Panc1 (cell line): ENCODE results near the gene TMEM109. TPM values are rescaled to one million over a fixed set of nuclear protein-coding genes. Genes with fewer than 3 reads are reported as not detected.

Experiments used
- ATAC-seq: fragments of 200-7000 bp; cut with Tn5 transposase; 2 replicates; pipeline ENCODE4 v1.9.1; 2020; ENCODE audit warnings: mild to moderate bottlenecking, moderate library complexity
- BruUV-seq: library from RNA; stranded (reverse); fragments of 400-500 nt; replicated peaks from 2 replicates; lab custom pipeline; 2021; lab: Mats Ljungman, UMichigan
- CTCF ChIA-PET: fragments of 300-600 bp; sonication (Branson Sonifier 250); formaldehyde crosslinking; loops from one replicate; lab custom pipeline; 2022; ENCODE audit warnings: antibody characterized with exemption; lab: Charles Lee
- POLR2A ChIA-PET: fragments of 300-600 bp; sonication (Branson Sonifier 250); formaldehyde crosslinking; loops from one replicate; lab custom pipeline; 2022; ENCODE audit warnings: antibody characterized with exemption; lab: Charles Lee
- DNase-seq: peaks from one replicate; pipeline ENCODE4 v3.0.0-alpha.2; 2010; ENCODE audit warnings: low read depth, low spot score
- H3K27ac ChIP-seq: 2 replicates; pipeline ENCODE4 v1.5.1; 2011; ENCODE audit warnings: mild to moderate bottlenecking, low read length, inconsistent platforms
- H3K27me3 ChIP-seq: fragments of 200-500 bp; sonication (Bioruptor generic); 2 replicates; pipeline ENCODE4 v1.6.0; 2014; ENCODE audit warnings: low read length, inconsistent platforms; ENCODE audit not compliant: control insufficient read depth, insufficient read depth
- H3K36me3 ChIP-seq: fragments of 200-500 bp; sonication (Bioruptor generic); 2 replicates; pipeline ENCODE4 v1.5.1; 2014; ENCODE audit warnings: inconsistent platforms, mild to moderate bottlenecking, low read length, moderate library complexity; ENCODE audit not compliant: control insufficient read depth, insufficient read depth
- H3K4me1 ChIP-seq: 2 replicates; pipeline ENCODE4 v1.5.1; 2011; ENCODE audit warnings: inconsistent platforms, mild to moderate bottlenecking, low read length, moderate library complexity; ENCODE audit not compliant: control insufficient read depth, insufficient read depth
- H3K4me3 ChIP-seq, 2 experiments: 2 replicates each; pipeline ENCODE4 v1.5.1; 2011 to 2012; ENCODE audit warnings: low read depth in 2 of 2, low read length in 2 of 2, mild to moderate bottlenecking in 2 of 2, inconsistent platforms in 1 of 2, moderate library complexity in 1 of 2
- H3K9me3 ChIP-seq: fragments of 200-500 bp; sonication (Bioruptor generic); 2 replicates; pipeline ENCODE4 v1.5.1; 2014; ENCODE audit warnings: low read depth, mild to moderate bottlenecking, inconsistent platforms, low read length, moderate library complexity; ENCODE audit not compliant: control insufficient read depth, insufficient read depth
- CTCF ChIP-seq: fragments of 450-650 bp; IDR thresholded peaks from 2 replicates; pipeline ENCODE4 v1.5.1; 2017; ENCODE audit warnings: mild to moderate bottlenecking
- POLR2AphosphoS5 ChIP-seq: IDR thresholded peaks from 2 replicates; pipeline ENCODE4 v1.6.1; 2012; ENCODE audit warnings: mild to moderate bottlenecking, low read depth, low read length, moderate library complexity
- REST ChIP-seq, 2 experiments: IDR thresholded peaks; 2 replicates each; pipeline ENCODE4 v1.6.1; 2011 to 2012; ENCODE audit warnings: low read depth in 2 of 2, control low read depth in 1 of 2, low read length in 1 of 2, mild to moderate bottlenecking in 1 of 2, moderate library complexity in 1 of 2; ENCODE audit not compliant: insufficient read depth in 1 of 2
- SIN3A ChIP-seq: IDR thresholded peaks from 2 replicates; pipeline ENCODE4 v1.6.1; 2012; ENCODE audit warnings: low read depth, mild to moderate bottlenecking, low read length, moderate library complexity, borderline replicate concordance; ENCODE audit not compliant: insufficient read depth
- TCF7L2 ChIP-seq: IDR thresholded peaks from 2 replicates; pipeline ENCODE4 v1.6.1; 2011; ENCODE audit warnings: mild to moderate bottlenecking, low read depth, low read length, inconsistent platforms
- in situ Hi-C: cut with HindIII; loops from 2 replicates; pipeline ENCODE4 v1.10.0; 2016; ENCODE audit warnings: low sequenced_read_pairs, low pct_unique_long_range_greater_than_20kb
- intact Hi-C: fragments of 100-400 bp; cut with micrococcal nuclease; formaldehyde crosslinking; loops from one replicate; pipeline ENCODE4 v1.10.0; 2022; ENCODE audit not compliant: unreplicated experiment
- total RNA-seq: library from RNA; stranded (reverse); gene quantifications from one replicate; pipeline ENCODE4 v1.2.1, GENCODE V29; 2021; ENCODE audit not compliant: unreplicated experiment

Gene TMEM109
- total RNA-seq, 1 experiment from 2014 or later = 91.8 TPM

GRCh38 chr11:60928563-60929001 is 14.6 kb downstream of the TMEM109 start:
- in situ Hi-C loops = no loop called here
- POLR2A ChIA-PET = no interaction called here
- CTCF ChIA-PET = no interaction called here
- no peaks in the 10 kb centered on the region for H3K9me3 ChIP-seq
- no peak for ATAC-seq
- no peaks in the 10 kb centered on the region for H3K27me3 ChIP-seq
- no TSS peak for BruUV-seq
- H3K4me1 ChIP-seq = peaks cover 13% of the 10 kb centered on the region
- intact Hi-C loops = no loop called here
- H3K36me3 ChIP-seq = no peaks in the 10 kb centered on the region; the same call in 1 of the 2 replicates
- no peak overlapping the region for H3K4me3 ChIP-seq
- TF ChIP-seq SIN3A (no peak), TCF7L2 (no peak), REST (IDR thresholded peaks at IDR 0.05; ENCODE audit: insufficient read depth in 1 of 2, low read depth in 2 of 2, low read length in 1 of 2) (no peak), POLR2AphosphoS5 (no peak), CTCF (no peak)
- DNase-seq = no peak
- H3K27ac ChIP-seq = no peak overlapping the region

- TF ChIP-seq REST (IDR thresholded peaks at IDR 0.05; ENCODE audit: insufficient read depth in 1 of 2, low read depth in 2 of 2, low read length in 1 of 2) (no peak), CTCF (no peak), SIN3A (no peak), POLR2AphosphoS5 (no peak), TCF7L2 (no peak)
- no peak for ATAC-seq
- no TSS peak for BruUV-seq
- CTCF ChIA-PET = no interaction called here
- H3K27me3 ChIP-seq = no peaks in the 10 kb centered on the region
- H3K4me1 ChIP-seq = peaks cover 8% of the 10 kb centered on the region
- H3K9me3 ChIP-seq = no peaks in the 10 kb centered on the region
- H3K4me3 ChIP-seq = no peak overlapping the region
- intact Hi-C loops (no loop called here), in situ Hi-C loops (no loop called here)
- no peak overlapping the region for H3K27ac ChIP-seq
- no peak for DNase-seq
- no peaks in the 10 kb centered on the region; the same call in 1 of the 2 replicates for H3K36me3 ChIP-seq
- POLR2A ChIA-PET = no interaction called here
These were observed 15.8 kb downstream of the TMEM109 start for GRCh38 chr11:60929764-60930163.
